ENCODE measurements around the gene AKR1C1.
"Not testable (repeated sequence)": the region's sequence is repeated elsewhere in the genome, so short reads cannot be mapped to it uniquely, and the experiment has no call there.

Gene AKR1C1

GRCh38 chr10:5019770-5020612, 56.8 kb downstream of the AKR1C1 start:
- DNase-seq: not testable (repeated sequence)

GRCh38 chr10:5021624-5022290, 58.5 kb downstream of the AKR1C1 start:
- not testable (repeated sequence) for DNase-seq

GRCh38 chr10:5023177-5023805, 60.1 kb downstream of the AKR1C1 start:
- DNase-seq: no peak

- DNase-seq: not testable (repeated sequence)
These were observed 62.3 kb downstream of the AKR1C1 start for GRCh38 chr10:5025461-5025881.

- DNase-seq: no peak
These were observed 67.8 kb downstream of the AKR1C1 start for GRCh38 chr10:5030989-5031388.

GRCh38 chr10:5031588-5031987, 68.4 kb downstream of the AKR1C1 start:
- DNase-seq: not testable (repeated sequence)

- DNase-seq: not testable (repeated sequence)
These were observed 69.2 kb downstream of the AKR1C1 start for GRCh38 chr10:5032444-5032843.

Measured in activated CD4-positive, CD25-positive, alpha-beta regulatory T cell (primary cell).